ACC112 (cell line): Measurements from ENCODE around the gene RENBP.

Experiments
- H2AFZ ChIP-seq: fragments of 200-600 bp; sonication (generic); one replicate; pipeline ENCODE4 v1.6.0; 2017; ENCODE audit warnings: antibody characterized with exemption, low read length; ENCODE audit not compliant: unreplicated experiment
- H3K27ac ChIP-seq: fragments of 200-600 bp; sonication (generic); 2 replicates; pipeline ENCODE4 v1.5.1; 2014; ENCODE audit warnings: low read depth, mild to moderate bottlenecking, antibody characterized with exemption, low read length, moderate library complexity
- H3K27me3 ChIP-seq: fragments of 200-600 bp; sonication (generic); 2 replicates; pipeline ENCODE4 v1.6.1; 2014; ENCODE audit warnings: mild to moderate bottlenecking, antibody characterized with exemption, low read length, moderate library complexity, mixed read lengths; ENCODE audit not compliant: insufficient read depth
- H3K36me3 ChIP-seq: fragments of 200-600 bp; sonication (generic); 2 replicates; pipeline ENCODE4 v1.6.1; 2016; ENCODE audit warnings: mild to moderate bottlenecking, antibody characterized with exemption, low read length, moderate library complexity, mixed read lengths; ENCODE audit not compliant: insufficient read depth
- H3K4me1 ChIP-seq: fragments of 200-600 bp; sonication (generic); one replicate; pipeline ENCODE4 v1.6.1; 2016; ENCODE audit warnings: low read length, mixed read lengths; ENCODE audit not compliant: insufficient read depth, unreplicated experiment, control insufficient read depth
- H3K4me3 ChIP-seq: fragments of 200-600 bp; sonication (generic); 2 replicates; pipeline ENCODE4 v1.5.1; 2014; ENCODE audit warnings: mild to moderate bottlenecking, low read depth, low read length
- H3K79me2 ChIP-seq: fragments of 200-600 bp; sonication (generic); one replicate; pipeline ENCODE4 v1.6.0; 2016; ENCODE audit warnings: low read length; ENCODE audit not compliant: control insufficient read depth, unreplicated experiment, insufficient read depth

Gene RENBP

GRCh38 chrX:153953342-153953830 lies 8.9 kb upstream of the RENBP start:
- no peak overlapping the region for H2AFZ ChIP-seq
- no peaks in the 10 kb centered on the region for H3K27me3 ChIP-seq
- H3K27ac ChIP-seq, result no peak overlapping the region
- no peak overlapping the region for H3K4me3 ChIP-seq
- H3K4me1 ChIP-seq, result no peaks in the 10 kb centered on the region
- H3K79me2 ChIP-seq, result no peaks in the 10 kb centered on the region
- no peaks in the 10 kb centered on the region for H3K36me3 ChIP-seq

GRCh38 chrX:153952373-153953026 lies 8.1 kb upstream of the RENBP start:
- no peak overlapping the region for H2AFZ ChIP-seq
- no peaks in the 10 kb centered on the region for H3K27me3 ChIP-seq
- no peak overlapping the region for H3K27ac ChIP-seq
- no peaks in the 10 kb centered on the region for H3K79me2 ChIP-seq
- no peaks in the 10 kb centered on the region for H3K36me3 ChIP-seq
- no peaks in the 10 kb centered on the region for H3K4me1 ChIP-seq
- H3K4me3 ChIP-seq, result no peak overlapping the region

GRCh38 chrX:153951683-153952372 lies 7.4 kb upstream of the RENBP start:
- no peaks in the 10 kb centered on the region for H3K27me3 ChIP-seq
- no peaks in the 10 kb centered on the region for H3K36me3 ChIP-seq
- no peak overlapping the region for H2AFZ ChIP-seq
- H3K79me2 ChIP-seq, result no peaks in the 10 kb centered on the region
- no peak overlapping the region for H3K27ac ChIP-seq
- no peaks in the 10 kb centered on the region for H3K4me1 ChIP-seq
- H3K4me3 ChIP-seq, result no peak overlapping the region

GRCh38 chrX:153950127-153950526 lies 5.7 kb upstream of the RENBP start:
- H3K36me3 ChIP-seq, result no peaks in the 10 kb centered on the region
- H3K79me2 ChIP-seq, result no peaks in the 10 kb centered on the region
- H3K4me1 ChIP-seq, result no peaks in the 10 kb centered on the region
- H3K27ac ChIP-seq, result no peak overlapping the region
- H3K27me3 ChIP-seq, result no peaks in the 10 kb centered on the region
- H2AFZ ChIP-seq, result no peak overlapping the region
- H3K4me3 ChIP-seq, result no peak overlapping the region

GRCh38 chrX:153948847-153949805 lies 4.7 kb upstream of the RENBP start:
- Histone ChIP-seq H3K4me1 (peaks cover under 1% of the 10 kb centered on the region), H3K27ac (no peak overlapping the region), H3K27me3 (no peaks in the 10 kb centered on the region), H3K79me2 (no peaks in the 10 kb centered on the region), H3K36me3 (no peaks in the 10 kb centered on the region), H3K4me3 (no peak overlapping the region), H2AFZ (no peak overlapping the region)

- H3K4me1 ChIP-seq, result peaks cover 2% of the 10 kb centered on the region
- H3K27ac ChIP-seq, result no peak overlapping the region
- no peak overlapping the region for H2AFZ ChIP-seq
- H3K4me3 ChIP-seq, result no peak overlapping the region
- no peaks in the 10 kb centered on the region for H3K79me2 ChIP-seq
- no peaks in the 10 kb centered on the region for H3K27me3 ChIP-seq
- no peaks in the 10 kb centered on the region for H3K36me3 ChIP-seq
Observed at GRCh38 chrX:153948002-153948466, 3.6 kb upstream of the RENBP start.

- H3K36me3 ChIP-seq, result no peaks in the 10 kb centered on the region
Observed at GRCh38 chrX:153947009-153947769, 2.7 kb upstream of the RENBP start.

GRCh38 chrX:153945956-153946943 lies 1.8 kb upstream of the RENBP start:
- Histone ChIP-seq H3K36me3 (no peaks in the 10 kb centered on the region), H3K27ac (no peak overlapping the region), H2AFZ (no peak overlapping the region), H3K27me3 (no peaks in the 10 kb centered on the region), H3K4me3 (no peak overlapping the region), H3K79me2 (no peaks in the 10 kb centered on the region), H3K4me1 (peaks cover 2% of the 10 kb centered on the region)

More at GRCh38 chrX:153947009-153947769, 2.7 kb upstream of the RENBP start:
- H3K79me2 ChIP-seq, result no peaks in the 10 kb centered on the region
- H3K4me1 ChIP-seq, result peaks cover 2% of the 10 kb centered on the region
- no peak overlapping the region for H3K4me3 ChIP-seq
- H3K27me3 ChIP-seq, result no peaks in the 10 kb centered on the region
- no peak overlapping the region for H2AFZ ChIP-seq
- H3K27ac ChIP-seq, result no peak overlapping the region

- Histone ChIP-seq H3K79me2 (no peaks in the 10 kb centered on the region), H3K36me3 (no peaks in the 10 kb centered on the region), H3K27ac (no peak overlapping the region), H3K4me3 (0 out of 2 replicates have a peak overlapping the region, but pooled peaks have one; percentile 59), H3K4me1 (peaks cover 2% of the 10 kb centered on the region), H2AFZ (no peak overlapping the region), H3K27me3 (no peaks in the 10 kb centered on the region)
Observed at GRCh38 chrX:153944800-153945150, 332 bp upstream of the RENBP start.
